HG03442 (cell line): Measurements from ENCODE around the gene ATG2B.

Experiments used
- ATAC-seq: cut with Tn5 transposase; IDR thresholded peaks from one replicate; pipeline ENCODE4 v1.9.1; 2021; ENCODE audit warnings: mild to moderate bottlenecking, moderate library complexity; ENCODE audit not compliant: unreplicated experiment

ATG2B gene

GRCh38 chr14:96362965-96363750 lies at the start of gene ATG2B, which contains the start of gene GSKIP:
ATG2B (minus strand) TSS chr14:96363341; CDS start chr14:96362976, 365 bp downstream.
GSKIP (plus strand) TSS chr14:96363526; CDS start chr14:96382248, 18,722 bp downstream.
- peak; percentile 74 for ATAC-seq

DNA sequence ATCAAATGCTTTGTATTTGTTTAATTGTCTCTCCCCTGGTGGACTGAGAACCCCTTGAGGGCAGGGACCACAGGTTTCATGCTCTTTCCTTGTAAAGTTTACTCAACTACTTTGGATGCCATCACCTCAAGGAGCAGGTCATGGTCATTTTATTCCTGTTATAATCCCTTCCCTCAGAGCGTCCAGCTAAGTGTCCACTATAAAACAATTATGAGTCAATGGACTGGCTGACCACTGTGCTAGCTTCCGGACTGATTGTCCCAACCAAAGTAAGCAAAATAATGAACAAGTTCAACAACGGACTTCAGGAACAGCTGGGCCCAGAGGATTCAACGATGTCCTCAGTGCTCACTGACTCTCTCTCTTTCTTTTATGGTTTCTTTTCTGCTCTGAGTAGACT lies 47.0 kb upstream of the ATG2B start:
- no peak for ATAC-seq

DNA sequence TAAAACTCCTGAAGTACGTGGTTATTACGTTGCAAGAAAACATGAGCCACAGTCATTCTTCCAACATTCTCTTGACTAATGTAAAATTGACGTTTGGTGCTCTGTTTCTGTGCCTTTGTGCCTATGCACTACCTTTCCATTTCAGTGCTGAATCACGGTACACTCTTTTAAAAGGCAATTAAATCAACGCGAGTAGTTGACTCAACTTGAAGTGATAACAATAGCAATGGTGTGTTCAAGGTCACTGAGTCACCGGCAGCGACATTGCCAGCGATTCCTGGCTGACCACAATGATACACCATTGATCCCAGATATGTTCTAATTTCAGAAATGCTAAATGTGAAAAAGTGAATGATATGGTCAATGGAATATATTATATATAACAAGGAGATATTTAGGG lies 46.6 kb upstream of the ATG2B start:
- ATAC-seq: no peak

- ATAC-seq: no peak
These were observed 45.5 kb upstream of the ATG2B start for GRCh38 chr14:96408608-96409007.

- no peak for ATAC-seq
These were observed 44.9 kb upstream of the ATG2B start for GRCh38 chr14:96407935-96408570.

DNA sequence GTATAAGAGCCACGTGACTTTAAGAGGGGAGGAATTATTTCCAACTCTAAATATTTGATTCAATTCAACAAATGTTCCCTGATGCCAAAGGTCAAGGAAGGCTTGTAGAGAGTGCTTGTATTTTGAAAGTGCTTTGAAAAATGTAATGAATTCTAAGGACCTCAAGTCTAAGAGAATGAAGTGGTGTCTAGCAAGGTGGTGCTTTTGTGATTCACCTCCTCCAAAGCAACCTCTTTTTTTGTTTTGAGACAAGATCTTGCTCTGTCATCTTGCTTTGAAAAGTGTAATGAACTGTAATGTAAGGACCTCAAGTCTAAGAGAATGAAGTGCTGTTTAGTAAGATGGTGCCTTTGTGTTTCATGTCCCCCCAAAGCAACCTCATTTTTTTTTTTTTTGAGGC lies 42.5 kb upstream of the ATG2B start:
- ATAC-seq: no peak

DNA sequence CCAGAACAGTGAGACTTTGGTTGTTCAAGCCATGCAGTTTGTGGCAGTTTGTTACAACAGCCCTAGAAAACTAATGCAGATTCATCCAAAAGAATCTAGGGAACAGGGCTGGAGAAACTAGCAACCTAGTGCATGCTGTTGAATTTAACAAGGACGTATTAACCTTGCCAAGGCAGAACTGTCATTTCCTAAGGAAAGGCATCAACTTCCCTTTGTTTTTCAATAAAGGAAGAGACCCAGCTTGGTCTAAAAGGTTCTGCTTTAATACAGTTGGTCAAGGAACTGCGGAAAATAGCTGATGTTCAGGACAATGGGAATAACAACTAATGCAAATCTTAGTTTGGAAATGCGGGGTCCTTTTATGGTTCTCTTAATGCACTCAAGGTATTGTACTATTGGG lies 40.3 kb upstream of the ATG2B start:
- no peak for ATAC-seq

- no peak for ATAC-seq
These were observed 37.4 kb upstream of the ATG2B start for GRCh38 chr14:96400495-96400894.

DNA sequence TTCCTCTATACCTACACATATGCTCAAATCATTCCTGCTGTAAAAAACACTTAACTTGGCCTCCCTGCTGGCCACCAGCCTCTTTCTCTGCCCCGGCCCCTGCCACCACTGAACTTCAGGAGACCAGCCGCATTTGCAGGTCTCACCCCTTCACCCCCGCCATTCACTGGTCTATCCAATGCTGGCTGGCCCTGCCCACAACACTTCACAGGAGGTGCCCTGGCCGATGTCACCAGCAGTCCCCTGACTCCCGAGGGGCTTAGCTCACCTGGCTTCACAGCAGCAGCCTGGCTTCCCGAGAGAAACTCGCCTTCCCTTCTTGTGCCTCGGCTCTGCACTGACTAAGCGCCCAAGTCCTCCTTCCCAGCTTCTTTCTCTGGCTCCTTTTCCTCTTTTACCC lies 36.3 kb upstream of the ATG2B start:
- ATAC-seq: no peak

GRCh38 chr14:96398921-96399320 lies 35.8 kb upstream of the ATG2B start:
- no peak for ATAC-seq

- no peak for ATAC-seq
These were observed 35.3 kb upstream of the ATG2B start for GRCh38 chr14:96398432-96398831.

- no peak for ATAC-seq
These were observed 31.1 kb upstream of the ATG2B start for GRCh38 chr14:96394047-96394815.

- ATAC-seq: no peak
These were observed 30.0 kb upstream of the ATG2B start for GRCh38 chr14:96393071-96393691.

- ATAC-seq: peak; percentile 89
These were observed 28.4 kb upstream of the ATG2B start for GRCh38 chr14:96391293-96392118.

GRCh38 chr14:96390965-96391292 lies 27.8 kb upstream of the ATG2B start:
- ATAC-seq: no peak

DNA sequence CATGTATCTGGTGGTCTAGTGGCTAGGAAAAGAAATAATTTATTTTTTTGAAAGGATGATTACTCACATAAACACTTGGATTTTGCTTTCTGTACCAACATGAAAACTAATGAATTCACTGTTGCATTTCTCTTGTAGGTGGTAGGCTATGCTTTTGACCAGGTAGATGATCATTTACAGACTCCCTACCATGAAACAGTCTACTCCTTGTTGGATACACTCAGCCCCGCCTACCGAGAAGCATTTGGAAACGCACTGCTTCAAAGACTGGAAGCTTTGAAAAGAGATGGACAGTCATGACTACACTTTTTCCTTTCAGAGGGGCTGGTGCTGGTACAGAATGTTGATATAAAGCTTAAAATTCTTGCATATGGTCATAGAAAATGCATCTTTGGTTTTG lies 22.2 kb upstream of the ATG2B start:
- ATAC-seq: no peak

DNA sequence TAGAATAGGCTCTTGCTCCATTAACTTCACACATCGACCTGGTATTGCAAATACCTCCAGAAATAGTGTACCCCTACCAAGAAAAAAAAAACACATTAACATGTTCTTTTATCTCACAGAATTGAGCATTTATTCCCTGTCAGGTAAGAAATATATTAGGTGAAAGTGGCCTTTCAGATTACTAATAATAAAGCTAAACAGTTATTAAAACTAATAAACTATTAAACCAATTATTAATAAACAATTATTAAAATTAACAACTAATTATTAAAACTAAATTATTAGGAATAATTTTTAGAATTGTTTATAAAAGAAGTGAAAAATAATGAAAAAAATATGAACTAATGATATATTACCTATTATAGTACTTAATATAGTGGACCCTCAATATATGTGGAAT lies 21.6 kb upstream of the ATG2B start:
- ATAC-seq: no peak

- no peak for ATAC-seq
These were observed 20.9 kb upstream of the ATG2B start for GRCh38 chr14:96384053-96384452.

GRCh38 chr14:96383445-96383844 lies 20.3 kb upstream of the ATG2B start:
- ATAC-seq: no peak

- ATAC-seq: peak; percentile 84
These were observed 17.6 kb upstream of the ATG2B start for GRCh38 chr14:96380735-96381134.
